Thyroid gland (tissue), 4 donors: ENCODE data around the gene SPATA2.

Source experiments
- CTCF ChIP-seq, 6 experiments: fragments of 200-600 bp in 3 of 6; fragments of 450-650 bp in 3 of 6; sonication (generic) in 3 of 6; IDR thresholded peaks; one replicate each; pipeline ENCODE4 v1.5.1; 2016 to 2019; ENCODE audit warnings: antibody characterized with exemption in 6 of 6, mild to moderate bottlenecking in 2 of 6, inconsistent platforms in 1 of 6, moderate library complexity in 1 of 6
- POLR2A ChIP-seq, 2 donors: fragments of 450-650 bp; IDR thresholded peaks; one replicate each; pipeline ENCODE4 v1.6.1; 2017; ENCODE audit warnings: antibody characterized with exemption in 2 of 2, mild to moderate bottlenecking in 2 of 2, moderate library complexity in 1 of 2

- TF ChIP-seq CTCF (IDR thresholded peaks at IDR 0.05), result no peak
- no peak for TF ChIP-seq POLR2A (IDR thresholded peaks at IDR 0.05)
These were observed 39.8 kb upstream of the SPATA2 start for GRCh38 chr20:49955167-49955566.
